ENCODE data around the gene YIPF6.
"Not testable (repeated sequence)": the region's sequence is repeated elsewhere in the genome, so short reads cannot be mapped to it uniquely, and the experiment has no call there.

The YIPF6 gene

DNA sequence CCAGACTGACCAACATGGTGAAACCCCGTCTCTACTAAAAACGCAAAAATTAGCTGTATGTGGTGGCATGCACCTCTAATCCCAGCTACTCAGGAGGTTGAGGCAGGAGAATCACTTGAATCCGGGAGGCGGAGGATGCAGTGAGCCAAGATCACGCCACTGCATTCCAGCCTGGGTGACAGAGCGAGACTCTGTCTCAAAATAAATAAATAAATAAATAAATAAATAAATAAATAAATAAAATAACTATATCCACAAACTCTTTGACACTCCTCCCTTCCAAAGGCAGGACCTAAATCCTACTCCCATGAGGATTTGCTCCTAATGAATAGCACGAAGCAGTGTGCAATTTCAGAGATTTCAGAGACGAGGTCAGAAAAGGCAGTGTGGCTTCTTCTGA, 58.3 kb downstream of the YIPF6 start:
- not testable (repeated sequence) for H3K36me3 ChIP-seq (ENCODE audit: control insufficient read depth in 2 of 2, insufficient read depth in 2 of 2, low read length in 2 of 2); H3K4me3 ChIP-seq (ENCODE audit: low read length in 2 of 2); H3K4me1 ChIP-seq (ENCODE audit: control insufficient read depth, insufficient read depth, low read length); H3K27me3 ChIP-seq (ENCODE audit: control insufficient read depth in 1 of 2, insufficient read depth in 2 of 2, low read length in 2 of 2); H3K9me3 ChIP-seq (ENCODE audit: control insufficient read depth in 2 of 2, low read length in 2 of 2); H3K27ac ChIP-seq (ENCODE audit: low read length); H3K9ac ChIP-seq (ENCODE audit: low read length in 2 of 2)

DNA sequence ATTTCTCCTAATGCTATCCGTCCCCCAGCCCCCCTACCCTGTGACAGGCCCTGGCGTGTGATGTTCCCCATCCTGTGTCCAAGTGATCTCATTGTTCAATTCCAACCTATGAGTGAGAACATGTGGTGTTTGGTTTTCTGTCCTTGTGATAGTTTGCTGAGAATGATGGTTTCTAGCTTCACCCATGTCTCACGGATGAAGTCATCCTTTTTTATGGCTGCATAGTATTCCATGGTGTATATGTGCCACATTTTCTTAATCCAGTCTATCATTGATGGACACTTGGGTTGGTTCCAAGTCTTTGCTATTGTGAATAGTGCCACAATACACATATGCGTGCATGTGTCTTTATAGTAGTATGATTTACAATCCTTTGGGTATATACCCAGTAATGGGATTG, 61.1 kb downstream of the YIPF6 start:
- H3K9ac ChIP-seq (ENCODE audit: low read length in 2 of 2); H3K36me3 ChIP-seq (ENCODE audit: control insufficient read depth in 2 of 2, insufficient read depth in 2 of 2, low read length in 2 of 2); H3K27me3 ChIP-seq (ENCODE audit: control insufficient read depth in 1 of 2, insufficient read depth in 2 of 2, low read length in 2 of 2); H3K9me3 ChIP-seq (ENCODE audit: control insufficient read depth in 2 of 2, low read length in 2 of 2); H3K4me3 ChIP-seq (ENCODE audit: low read length in 2 of 2); H3K4me1 ChIP-seq (ENCODE audit: control insufficient read depth, insufficient read depth, low read length); H3K27ac ChIP-seq (ENCODE audit: low read length): not testable (repeated sequence)

DNA sequence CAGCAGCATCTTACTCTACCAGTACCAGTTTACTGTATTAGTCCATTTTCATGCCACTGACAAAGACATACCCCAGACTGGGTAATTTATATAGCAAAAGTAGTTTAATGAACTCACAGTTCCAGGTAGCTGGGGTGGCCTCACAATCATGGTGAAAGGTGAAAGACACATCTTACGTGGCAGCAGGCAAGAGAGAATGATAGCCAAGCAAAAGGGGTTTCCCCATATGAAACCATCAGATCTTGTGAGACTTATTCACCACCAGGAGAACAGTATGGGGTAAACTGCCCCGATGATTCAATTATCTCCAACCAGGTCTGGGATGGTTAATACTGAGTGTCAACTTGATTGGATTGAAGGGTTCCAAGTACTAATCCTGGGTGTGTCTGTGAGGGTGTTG, 69.3 kb downstream of the YIPF6 start:
- no peaks in the 10 kb centered on the region for H3K9me3 ChIP-seq (ENCODE audit: control insufficient read depth in 2 of 2, low read length in 2 of 2)

DNA sequence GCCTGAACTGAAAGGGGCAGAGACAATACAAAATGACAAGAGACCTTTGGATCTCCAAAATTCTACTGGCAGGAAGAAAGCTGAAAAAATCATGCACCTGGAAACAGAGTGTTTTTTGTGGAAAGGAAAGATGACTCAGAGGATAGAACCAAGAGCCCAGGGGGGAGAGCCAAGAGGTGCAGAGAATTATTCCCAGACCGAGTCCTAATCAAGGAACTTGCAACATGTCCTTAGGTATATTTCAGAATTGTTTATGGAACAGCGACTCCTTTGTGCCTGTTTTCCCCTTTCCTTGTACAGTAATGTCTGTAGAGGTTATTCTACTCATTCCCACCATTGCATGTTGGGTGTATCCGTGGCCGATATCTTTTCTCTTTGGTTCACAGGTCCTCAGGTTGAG, 71.7 kb downstream of the YIPF6 start:
- H3K4me3 ChIP-seq (ENCODE audit: low read length in 2 of 2) = no peak overlapping the region
- H3K27ac ChIP-seq (ENCODE audit: low read length) = no peak overlapping the region
- H3K9ac ChIP-seq (ENCODE audit: low read length in 2 of 2) = no peak overlapping the region
- H3K27me3 ChIP-seq (ENCODE audit: control insufficient read depth in 1 of 2, insufficient read depth in 2 of 2, low read length in 2 of 2) = peaks cover 0 to 4% of the 10 kb centered on the region in 2 donors
- no peaks in the 10 kb centered on the region for H3K4me1 ChIP-seq (ENCODE audit: control insufficient read depth, insufficient read depth, low read length)
- no peaks in the 10 kb centered on the region for H3K36me3 ChIP-seq (ENCODE audit: control insufficient read depth in 2 of 2, insufficient read depth in 2 of 2, low read length in 2 of 2)
- peaks cover 0 to 2% of the 10 kb centered on the region in 2 donors for H3K9me3 ChIP-seq (ENCODE audit: control insufficient read depth in 2 of 2, low read length in 2 of 2)

More for the DNA sequence above, 69.3 kb downstream of the YIPF6 start:
- H3K9ac ChIP-seq (ENCODE audit: low read length in 2 of 2) = no peak overlapping the region
- H3K36me3 ChIP-seq (ENCODE audit: control insufficient read depth in 2 of 2, insufficient read depth in 2 of 2, low read length in 2 of 2) = no peaks in the 10 kb centered on the region
- H3K4me1 ChIP-seq (ENCODE audit: control insufficient read depth, insufficient read depth, low read length) = no peaks in the 10 kb centered on the region
- H3K4me3 ChIP-seq (ENCODE audit: low read length in 2 of 2) = no peak overlapping the region
- no peak overlapping the region for H3K27ac ChIP-seq (ENCODE audit: low read length)
- peaks cover 0 to 2% of the 10 kb centered on the region in 2 donors for H3K27me3 ChIP-seq (ENCODE audit: control insufficient read depth in 1 of 2, insufficient read depth in 2 of 2, low read length in 2 of 2)

DNA sequence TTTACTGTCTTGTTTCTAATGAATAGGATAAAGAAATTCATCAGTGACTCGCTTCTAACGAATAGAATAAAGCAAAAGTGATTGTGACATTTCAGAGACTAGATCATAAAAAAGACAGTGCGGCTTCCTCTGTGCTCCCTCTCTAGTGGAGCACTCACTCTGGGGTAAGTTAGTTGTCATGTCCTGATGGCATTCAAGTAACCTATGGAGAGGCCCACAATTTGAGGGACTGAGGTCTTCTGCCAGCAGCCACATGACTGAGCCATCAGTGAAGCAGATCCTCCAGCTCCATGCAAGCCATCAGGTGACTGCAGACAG, 72.4 kb downstream of the YIPF6 start:
- Histone ChIP-seq H3K27ac (ENCODE audit: low read length) (no peak overlapping the region), H3K9me3 (ENCODE audit: control insufficient read depth in 2 of 2, low read length in 2 of 2) (peaks cover 0 to 2% of the 10 kb centered on the region in 2 donors), H3K9ac (ENCODE audit: low read length in 2 of 2) (no peak overlapping the region), H3K36me3 (ENCODE audit: control insufficient read depth in 2 of 2, insufficient read depth in 2 of 2, low read length in 2 of 2) (no peaks in the 10 kb centered on the region), H3K4me1 (ENCODE audit: control insufficient read depth, insufficient read depth, low read length) (no peaks in the 10 kb centered on the region), H3K27me3 (ENCODE audit: control insufficient read depth in 1 of 2, insufficient read depth in 2 of 2, low read length in 2 of 2) (peaks cover 0 to 4% of the 10 kb centered on the region in 2 donors), H3K4me3 (ENCODE audit: low read length in 2 of 2) (no peak overlapping the region)

DNA sequence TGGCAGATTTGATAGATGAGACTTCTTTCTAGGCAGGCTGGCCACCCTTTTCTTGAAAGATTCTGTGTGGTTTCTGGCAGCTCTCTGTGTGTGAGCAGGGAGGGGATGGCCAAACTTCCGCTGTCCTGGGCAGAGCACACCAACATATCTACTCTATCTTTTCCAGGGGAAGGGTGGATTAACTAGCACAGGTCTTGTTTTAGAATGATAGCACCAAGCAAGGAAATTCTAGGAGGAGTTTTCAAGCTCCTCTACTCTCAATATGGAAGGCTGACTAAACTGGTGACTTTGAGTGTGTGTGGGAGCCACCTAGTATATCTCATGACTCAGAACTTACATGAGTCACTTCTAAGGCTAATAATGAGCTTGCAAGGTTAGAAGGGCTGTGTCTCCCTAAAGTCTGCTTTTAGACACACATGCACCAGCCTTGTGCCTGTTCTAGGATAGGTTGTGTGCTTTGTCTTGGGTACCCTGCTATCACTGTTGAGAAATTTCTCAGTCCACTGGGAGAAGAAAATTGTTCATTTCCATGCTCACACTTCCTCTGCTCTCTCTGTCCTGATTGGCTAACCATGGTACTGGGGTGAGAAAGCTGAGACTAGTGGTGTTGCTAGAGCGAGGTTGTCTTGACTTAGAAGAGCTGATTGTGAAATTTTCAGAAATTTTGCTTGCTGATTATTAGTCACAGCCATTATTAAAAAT, 72.9 kb downstream of the YIPF6 start:
- H3K36me3 ChIP-seq (ENCODE audit: control insufficient read depth in 2 of 2, insufficient read depth in 2 of 2, low read length in 2 of 2) = no peaks in the 10 kb centered on the region
- H3K4me1 ChIP-seq (ENCODE audit: control insufficient read depth, insufficient read depth, low read length) = no peaks in the 10 kb centered on the region
- H3K27me3 ChIP-seq (ENCODE audit: control insufficient read depth in 1 of 2, insufficient read depth in 2 of 2, low read length in 2 of 2) = peaks cover 0 to 4% of the 10 kb centered on the region in 2 donors
- H3K9me3 ChIP-seq (ENCODE audit: control insufficient read depth in 2 of 2, low read length in 2 of 2) = peaks cover 0 to 2% of the 10 kb centered on the region in 2 donors
- no peak overlapping the region for H3K27ac ChIP-seq (ENCODE audit: low read length)
- H3K9ac ChIP-seq (ENCODE audit: low read length in 2 of 2) = no peak overlapping the region
- H3K4me3 ChIP-seq (ENCODE audit: low read length in 2 of 2) = no peak overlapping the region

DNA sequence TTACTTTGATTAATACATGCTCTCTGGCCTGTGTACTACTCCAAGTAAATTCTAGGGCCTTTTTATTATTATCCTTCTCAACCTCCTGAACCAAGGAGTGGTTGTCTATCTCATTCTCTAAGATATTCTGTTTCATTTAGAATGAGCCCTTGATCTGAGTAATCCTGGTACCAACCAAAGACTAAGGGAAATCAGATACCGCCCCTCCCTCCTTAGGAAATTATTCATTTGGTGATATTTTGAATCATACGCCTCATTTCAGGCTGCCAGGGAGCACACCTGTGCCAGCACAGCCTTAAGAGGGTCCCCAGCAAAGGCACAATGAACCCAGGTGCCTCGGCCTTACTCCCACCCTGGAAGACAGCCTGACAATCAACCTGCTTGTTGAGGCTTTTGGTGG, 75.4 kb downstream of the YIPF6 start:
- no peak overlapping the region for H3K27ac ChIP-seq (ENCODE audit: low read length)
- no peak overlapping the region for H3K4me3 ChIP-seq (ENCODE audit: low read length in 2 of 2)
- peaks cover 0 to 2% of the 10 kb centered on the region in 2 donors for H3K9me3 ChIP-seq (ENCODE audit: control insufficient read depth in 2 of 2, low read length in 2 of 2)
- H3K36me3 ChIP-seq (ENCODE audit: control insufficient read depth in 2 of 2, insufficient read depth in 2 of 2, low read length in 2 of 2) = no peaks in the 10 kb centered on the region
- peaks cover 0 to 4% of the 10 kb centered on the region in 2 donors for H3K27me3 ChIP-seq (ENCODE audit: control insufficient read depth in 1 of 2, insufficient read depth in 2 of 2, low read length in 2 of 2)
- no peak overlapping the region for H3K9ac ChIP-seq (ENCODE audit: low read length in 2 of 2)
- no peaks in the 10 kb centered on the region for H3K4me1 ChIP-seq (ENCODE audit: control insufficient read depth, insufficient read depth, low read length)

DNA sequence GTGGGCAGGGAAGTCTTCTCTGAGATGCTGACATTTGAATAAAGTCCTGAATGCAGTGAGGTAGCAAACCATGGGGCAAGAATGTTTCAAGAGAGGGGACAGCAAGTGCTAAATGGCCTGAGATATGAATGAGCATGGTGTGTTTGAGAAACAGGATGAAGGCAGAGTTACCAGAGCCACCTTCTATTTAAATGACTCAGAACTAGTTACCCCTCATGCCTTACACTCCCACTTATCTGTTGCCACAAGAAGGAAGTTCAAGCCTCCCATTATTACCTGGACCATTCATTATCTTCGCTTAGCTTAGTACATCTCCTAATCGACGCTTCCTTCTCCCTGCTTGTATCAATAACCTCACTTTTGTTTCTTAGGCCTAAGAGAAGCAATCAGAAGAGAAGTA, 81.0 kb downstream of the YIPF6 start:
- Histone ChIP-seq H3K27ac (ENCODE audit: low read length) (no peak overlapping the region), H3K9me3 (ENCODE audit: control insufficient read depth in 2 of 2, low read length in 2 of 2) (peaks cover 0 to 2% of the 10 kb centered on the region in 2 donors), H3K27me3 (ENCODE audit: control insufficient read depth in 1 of 2, insufficient read depth in 2 of 2, low read length in 2 of 2) (peaks cover 0 to 7% of the 10 kb centered on the region in 2 donors), H3K36me3 (ENCODE audit: control insufficient read depth in 2 of 2, insufficient read depth in 2 of 2, low read length in 2 of 2) (no peaks in the 10 kb centered on the region), H3K9ac (ENCODE audit: low read length in 2 of 2) (no peak overlapping the region), H3K4me3 (ENCODE audit: low read length in 2 of 2) (no peak overlapping the region), H3K4me1 (ENCODE audit: control insufficient read depth, insufficient read depth, low read length) (no peaks in the 10 kb centered on the region)

DNA sequence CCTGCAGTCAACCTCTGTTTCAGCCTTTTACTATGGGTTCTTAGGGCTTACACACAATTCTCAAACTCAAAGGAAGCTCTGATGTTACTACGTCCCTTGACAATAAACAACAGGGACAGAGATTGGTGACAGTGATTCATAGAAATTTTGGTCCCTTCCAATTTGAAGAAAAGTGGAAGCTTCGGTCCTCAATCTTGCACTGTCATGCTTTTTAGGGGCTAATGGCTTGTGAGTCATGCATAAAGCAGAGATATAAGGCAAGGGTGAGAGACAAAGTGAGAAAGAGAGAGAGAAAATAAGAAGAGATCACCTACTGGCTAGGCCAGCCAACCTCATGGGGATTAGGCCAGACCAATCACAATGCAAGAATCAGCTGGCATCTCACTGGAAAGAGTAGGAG, 85.4 kb downstream of the YIPF6 start:
- no peak overlapping the region for H3K9ac ChIP-seq (ENCODE audit: low read length in 2 of 2)
- no peak overlapping the region for H3K4me3 ChIP-seq (ENCODE audit: low read length in 2 of 2)
- H3K27me3 ChIP-seq (ENCODE audit: control insufficient read depth in 1 of 2, insufficient read depth in 2 of 2, low read length in 2 of 2) = peaks cover 0 to 8% of the 10 kb centered on the region in 2 donors
- no peaks in the 10 kb centered on the region for H3K36me3 ChIP-seq (ENCODE audit: control insufficient read depth in 2 of 2, insufficient read depth in 2 of 2, low read length in 2 of 2)
- no peaks in the 10 kb centered on the region for H3K4me1 ChIP-seq (ENCODE audit: control insufficient read depth, insufficient read depth, low read length)
- H3K9me3 ChIP-seq (ENCODE audit: control insufficient read depth in 2 of 2, low read length in 2 of 2) = peaks cover 0 to 3% of the 10 kb centered on the region in 2 donors
- H3K27ac ChIP-seq (ENCODE audit: low read length) = no peak overlapping the region

Measured in stomach smooth muscle (tissue), 2 donors.